ENCODE measurements around the gene PATJ.
"Not testable (repeated sequence)": the region's sequence is repeated elsewhere in the genome, so short reads cannot be mapped to it uniquely, and the experiment has no call there.

Gene PATJ

DNA sequence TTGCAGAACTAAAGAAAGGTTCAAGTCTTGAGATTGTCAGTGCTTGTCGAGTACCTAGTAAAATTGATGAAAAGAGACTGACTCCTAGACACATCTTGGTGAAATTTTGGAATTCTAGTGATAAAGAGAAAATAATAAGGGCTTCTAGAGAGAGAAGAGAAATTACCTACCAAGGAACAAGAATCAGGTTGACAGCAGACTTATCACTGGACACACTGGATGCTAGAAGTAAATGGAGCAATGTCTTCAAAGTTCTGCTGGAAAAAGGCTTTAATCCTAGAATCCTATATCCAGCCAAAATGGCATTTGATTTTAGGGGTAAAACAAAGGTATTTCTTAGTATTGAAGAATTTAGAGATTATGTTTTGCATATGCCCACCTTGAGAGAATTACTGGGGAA is 468.7 kb downstream of the PATJ start:
- no peak for DNase-seq (ENCODE audit: low read depth)

DNA sequence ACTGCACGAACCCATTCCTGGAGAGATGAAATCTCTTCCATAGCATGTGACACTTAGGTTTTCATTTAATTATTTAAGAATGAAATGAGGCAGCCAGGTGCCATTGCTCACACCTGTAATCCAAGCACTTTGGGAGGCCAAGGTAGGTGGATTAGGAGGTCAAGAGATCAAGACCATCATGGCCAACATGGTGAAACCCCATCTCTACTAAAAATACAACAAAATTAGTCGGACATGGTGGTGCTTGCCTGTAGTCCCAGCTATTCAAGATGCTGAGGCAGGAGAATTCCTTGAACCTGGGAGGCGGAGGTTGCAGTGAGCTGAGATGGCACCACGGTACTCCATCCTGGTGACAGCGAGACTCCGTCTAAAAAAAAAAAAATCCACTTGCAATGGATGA is 470.1 kb downstream of the PATJ start:
- no peak for DNase-seq (ENCODE audit: low read depth)

DNA sequence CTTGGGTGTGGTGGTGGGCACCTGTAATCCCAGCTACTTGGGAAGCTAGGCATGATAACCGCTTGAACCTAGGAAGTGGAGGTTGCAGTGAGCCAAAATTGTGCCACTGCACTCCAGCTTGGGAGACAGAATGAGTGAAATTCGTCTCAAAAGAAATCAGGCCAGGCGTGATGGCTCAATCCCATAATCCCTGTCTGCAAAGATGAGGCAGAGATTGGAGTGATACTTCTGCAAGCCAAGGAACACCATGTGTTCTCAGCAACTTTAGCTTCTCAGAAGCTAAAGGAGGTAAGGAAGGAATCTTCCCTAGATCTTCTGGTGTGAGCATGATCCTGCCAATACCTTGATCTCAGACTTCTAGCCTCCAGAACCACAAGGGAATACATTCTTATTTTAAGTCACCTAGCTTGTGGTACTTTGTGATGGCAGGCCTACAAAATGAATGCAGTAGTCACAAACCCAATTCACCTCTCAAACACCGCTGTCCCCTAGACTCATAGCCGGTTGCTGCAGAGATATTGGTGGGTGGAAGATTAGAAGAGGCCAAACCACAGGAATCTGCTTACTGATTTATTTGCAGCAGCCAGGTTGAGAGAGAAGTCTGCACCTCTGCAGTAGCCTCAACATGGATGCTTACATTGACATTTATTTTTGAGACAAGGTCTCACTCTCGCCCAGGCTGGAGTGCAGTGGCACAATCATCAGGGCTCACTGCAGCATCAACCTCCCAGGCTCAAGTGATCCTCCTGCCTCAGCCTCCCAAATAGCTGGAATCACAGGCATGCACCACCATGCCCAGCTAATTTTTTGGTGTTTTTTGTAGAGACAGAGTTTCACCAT is 471.0 kb downstream of the PATJ start:
- no peak for DNase-seq (ENCODE audit: low read depth)

DNA sequence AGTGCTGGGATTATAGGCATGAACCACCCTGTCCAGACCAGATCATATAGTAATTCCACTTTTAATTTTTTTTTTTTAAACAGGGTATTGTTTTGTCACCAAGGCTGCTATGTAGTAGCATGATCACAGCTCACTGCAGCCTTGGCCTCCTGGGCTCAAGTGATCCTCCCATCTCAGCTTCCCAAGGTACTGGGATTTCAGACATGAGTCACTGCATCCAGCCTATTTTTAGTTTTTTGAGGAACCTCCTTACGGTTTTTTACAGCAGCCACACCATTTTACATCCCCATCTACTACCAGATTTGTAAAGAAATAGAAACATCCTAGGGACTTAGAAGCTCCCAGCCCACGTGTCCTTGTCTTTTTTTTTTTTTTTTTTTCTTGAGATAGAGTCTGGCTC is 476.3 kb downstream of the PATJ start:
- no peak for DNase-seq (ENCODE audit: low read depth)

DNA sequence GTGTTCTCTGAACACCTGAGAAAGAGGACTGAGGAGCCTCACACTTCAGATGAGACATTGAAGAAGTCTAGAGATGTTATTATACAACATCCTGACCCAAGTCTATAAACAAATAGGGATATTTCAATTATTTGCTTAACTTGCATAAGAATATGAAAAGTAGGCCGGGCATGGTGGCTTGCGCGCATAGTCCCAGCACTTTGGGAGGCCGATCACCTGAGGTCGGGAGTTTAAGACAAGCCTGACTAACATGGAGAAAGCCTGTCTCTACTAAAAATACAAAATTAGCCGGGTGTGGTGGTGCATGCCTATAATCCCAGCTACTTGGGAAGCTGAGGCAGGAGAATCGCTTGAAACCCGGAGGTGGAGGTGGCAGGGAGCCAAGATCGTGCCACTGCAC is 478.2 kb downstream of the PATJ start:
- not testable (repeated sequence) for DNase-seq (ENCODE audit: low read depth)

DNA sequence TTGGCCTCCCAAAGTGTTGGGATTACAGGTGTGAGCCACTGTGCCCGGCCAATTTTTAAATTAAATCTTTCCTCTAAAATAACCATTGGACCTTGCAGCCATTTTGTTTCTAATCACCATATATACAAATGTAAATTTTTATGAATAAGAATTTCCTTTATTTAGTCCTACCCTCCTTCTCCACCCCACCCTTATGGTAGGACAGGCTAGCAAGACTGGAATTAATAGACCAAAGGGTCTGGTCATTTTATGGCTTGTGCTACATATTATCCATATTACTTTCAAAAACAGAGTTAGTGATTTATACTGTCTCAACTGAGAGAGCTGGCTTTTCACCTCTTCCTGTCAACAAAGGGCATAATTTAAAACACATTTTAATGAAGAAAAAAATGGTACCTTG is 478.9 kb downstream of the PATJ start:
- no peak for DNase-seq (ENCODE audit: low read depth)

DNA sequence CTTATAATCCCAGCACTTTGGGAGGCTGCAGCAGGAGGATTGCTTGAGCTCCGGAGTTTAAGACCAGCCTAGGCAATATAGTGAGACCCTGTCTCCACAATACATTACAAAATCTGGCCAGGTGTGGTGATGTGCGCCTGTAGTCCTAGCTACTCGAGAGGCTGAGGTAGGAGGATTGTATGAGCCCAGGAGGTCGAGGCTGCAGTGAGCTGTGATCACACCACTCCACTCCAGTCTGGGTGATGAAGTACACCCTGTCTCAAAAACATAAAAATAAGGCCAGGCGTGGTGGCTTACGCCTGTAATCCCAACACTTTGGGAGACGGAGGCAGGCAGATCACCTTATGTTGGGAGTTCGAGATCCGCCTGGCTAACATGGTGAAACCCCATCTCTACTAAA is 480.0 kb downstream of the PATJ start:
- no peak for DNase-seq (ENCODE audit: low read depth)

DNA sequence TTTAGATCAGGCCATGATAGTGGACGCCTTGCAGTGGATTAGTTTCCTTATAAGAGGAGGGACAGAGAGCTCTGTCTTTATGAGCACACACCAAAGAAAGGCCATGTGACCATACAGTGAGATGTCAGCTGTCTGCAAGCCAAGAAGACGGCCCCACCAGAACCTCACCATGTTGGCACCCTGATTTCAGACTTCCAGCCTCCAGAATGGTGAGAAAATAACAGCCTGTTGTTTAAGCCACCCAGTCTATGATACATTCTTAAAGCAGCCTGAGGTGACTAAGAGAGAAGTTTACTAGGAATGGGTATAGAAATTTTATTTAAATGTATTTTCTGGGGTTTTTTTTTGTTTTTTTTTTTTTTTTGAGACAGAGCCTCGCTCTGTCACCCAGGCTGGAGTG is 481.9 kb downstream of the PATJ start:
- DNase-seq (ENCODE audit: low read depth) = no peak

DNA sequence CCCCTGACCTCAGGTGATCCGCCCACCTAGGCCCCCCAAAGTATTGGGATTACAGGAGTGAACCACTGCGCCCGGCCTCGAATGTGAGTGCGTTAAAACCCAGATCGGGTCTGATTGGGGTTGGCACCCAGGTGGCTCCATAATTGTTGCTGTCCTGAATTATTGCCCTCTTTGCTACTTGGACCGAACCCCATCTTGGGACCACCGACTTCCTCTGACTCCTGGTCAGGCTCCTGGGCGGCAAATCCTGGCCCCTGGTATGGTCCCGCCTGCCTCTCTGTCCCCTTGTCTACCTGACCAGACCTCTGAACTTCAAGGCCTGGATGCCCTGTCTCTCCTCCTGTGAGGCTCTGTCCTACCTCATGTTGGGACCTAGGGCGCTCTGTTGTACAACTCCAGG is 485.2 kb downstream of the PATJ start:
- DNase-seq (ENCODE audit: low read depth) = no peak

All from non-pigmented ciliary epithelial cell (primary cell).